Heart left ventricle (tissue), 16 donors: Measurements from ENCODE around the gene VSIG10L2. TPM values are rescaled to one million over a fixed set of nuclear protein-coding genes. Genes with fewer than 3 reads are reported as not detected.
A peak's percentile ranks its signal among the peaks of the same experiment; 100 is the strongest.

Source experiments
- ATAC-seq, 4 donors: fragments of 200-7000 bp; cut with Tn5 transposase; one replicate each; pipeline ENCODE4 v1.9.1; 2020 to 2022; ENCODE audit warnings: moderate library complexity in 4 of 4, mild to moderate bottlenecking in 3 of 4, moderate number of reproducible peaks in 1 of 4
- DNase-seq, 5 donors: peaks; one replicate each; pipeline ENCODE4 v3.0.0-alpha.2; 2020
- H3K27ac ChIP-seq, 12 donors: fragments of 200-600 bp; sonication (generic) in 4 of 12; one replicate each; pipeline versions ENCODE4 v1.5.0 to v1.8.0; 2016 to 2022; ENCODE audit warnings: mild to moderate bottlenecking in 2 of 12
- H3K27me3 ChIP-seq, 9 donors: fragments of 200-600 bp; sonication (generic) in 2 of 9; one replicate each; pipeline versions ENCODE4 v1.5.1 to v1.8.0; 2016 to 2022; ENCODE audit warnings: mild to moderate bottlenecking in 3 of 9
- H3K36me3 ChIP-seq, 9 donors: fragments of 200-600 bp; sonication (generic) in 2 of 9; one replicate each; pipeline versions ENCODE4 v1.5.0 to v1.8.0; 2018 to 2022; ENCODE audit warnings: mild to moderate bottlenecking in 2 of 9
- H3K4me1 ChIP-seq, 12 donors: fragments of 200-600 bp; sonication (generic) in 4 of 12; one replicate each; pipeline versions ENCODE4 v1.5.0 to v1.8.0; 2016 to 2022; ENCODE audit warnings: mild to moderate bottlenecking in 3 of 12
- H3K4me3 ChIP-seq, 12 donors: fragments of 200-600 bp; sonication (generic) in 4 of 12; one replicate each; pipeline versions ENCODE4 v1.5.0 to v1.8.0; 2017 to 2022; ENCODE audit warnings: mild to moderate bottlenecking in 9 of 12, moderate library complexity in 4 of 12
- H3K9me3 ChIP-seq, 12 donors: fragments of 200-600 bp; sonication (generic) in 4 of 12; one replicate each; pipeline versions ENCODE4 v1.5.0 to v1.8.0; 2016 to 2022; ENCODE audit warnings: mild to moderate bottlenecking in 1 of 12
- POLR2A ChIP-seq, 2 donors: fragments of 450-650 bp; IDR thresholded peaks; one replicate each; pipeline ENCODE4 v1.6.1; 2017; ENCODE audit warnings: antibody characterized with exemption in 2 of 2, mild to moderate bottlenecking in 2 of 2, moderate library complexity in 2 of 2
- whole genome bisulfite sequencing, 4 donors: extraction: QIAGEN DNeasy Blood & Tissue Kit in 2 of 4; methylation state at CpG; one replicate each; pipeline versions ENCODE4 v1.1.5 to v1.1.7; 2013 to 2018; 5-methylcytosine and 5-hydroxymethylcytosine counted together
- intact Hi-C, 10 donors: fragments of 100-400 bp; cut with DNase I; formaldehyde crosslinking; loops; one replicate each; pipeline versions ENCODE4 v1.11.1 to v1.14.2; 2022
- polyA plus RNA-seq, 2 donors: library from polyadenylated mRNA; stranded (reverse); fragments of 200-250 nt; gene quantifications; one replicate each; pipeline ENCODE4 v1.2.3, GENCODE V29; 2013
- total RNA-seq, 9 donors: library from RNA; depleted of rRNA in 2 of 9; stranded (reverse); fragments of >200 nt in 2 of 9; fragmentation: NEBNext Ultra II Directional in 3 of 9; extraction: Animal tissue kit (Norgen Biotek cat#: 25700) in 3 of 9; gene quantifications; one replicate each; pipeline versions ENCODE4 v1.1.0 to v1.2.4, GENCODE V29; 2016 to 2023
- TF ChIP-seq, protein P1 (sequence below), 12 donors: fragments of 200-600 bp; sonication (generic) in 4 of 12; IDR thresholded peaks; one replicate each; pipeline versions ENCODE4 v1.5.0 to v1.8.0; 2018 to 2022; ENCODE audit warnings: antibody characterized with exemption in 12 of 12, mild to moderate bottlenecking in 5 of 12
- donor health status: ischemic (EF 13 %, LVEDD 7.1; RV severe dilation, severe dysfunction).
- donor health status: healthy with polysubstance abuse.
- donor health status: DM: no; HTN: yes; CAD: no.
- donor health status: DM: no; HTN: no; CAD: no.
- donor health status: ischemic (EF 25% LVEDD 6.9; RV normal size, moderate dysfunction).
- donor health status: ischemic (EF 25% LVEDD 5.7; RV mildly dilated, moderate dysfunction).
- donor health status: healthy.
- donor health status: DM: yes; HTN: yes; CAD: no.
- donor health status: ischemic (EF 35%, LVEDD 5.7; RV mildly dilated, moderate dysfunction).
- donor health status: nonischemic (EF 11% LVEDD 7.7; RV severe dilation, severe dysfunction).
- donor health status: DM: yes; HTN: yes; CAD: no.
- donor health status: PGD.
- donor health status: ischemic (EF 29% LVEDD 5.4; RV normal size, mild dysfunction).
- donor health status: nonischemic (EF 23%, LVEDD 6.1; RV moderate dilation, normal function).

VSIG10L2 gene
- total and polyA plus RNA-seq, 11 donors = 0.04 to 0.21 (median 0.12) TPM; not detected in 8

DNA sequence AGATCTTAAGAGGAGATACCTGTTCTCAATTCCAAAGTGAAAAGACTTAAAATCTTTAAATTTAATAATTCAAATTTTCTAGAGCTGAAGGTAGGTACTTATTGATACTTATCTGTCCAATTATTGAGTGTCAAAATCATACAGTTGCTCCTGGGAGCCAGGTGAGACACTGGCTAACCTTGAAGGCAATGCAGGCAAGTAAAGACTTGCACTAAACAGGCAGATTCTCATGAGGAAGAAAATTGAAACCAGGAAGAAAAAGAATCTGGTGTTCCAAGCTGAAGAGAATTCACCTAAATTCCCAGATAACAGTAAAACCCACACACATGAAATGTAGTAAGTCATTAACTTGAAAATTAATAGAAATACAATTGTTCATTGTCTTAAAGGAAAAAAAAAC lies 30.3 kb downstream of the VSIG10L2 start:
- Histone ChIP-seq H3K9me3 (no peaks in the 10 kb centered on the region), H3K27me3 (no peaks in the 10 kb centered on the region), H3K36me3 (peaks cover 0 to 8% (median 0%) of the 10 kb centered on the region in 9 donors), H3K27ac (no peak overlapping the region), H3K4me3 (no peak overlapping the region), H3K4me1 (peaks cover 0 to 3% (median 0%) of the 10 kb centered on the region in 12 donors)
- DNase-seq = no peak
- intact Hi-C loops = no loop called here
- no peak for TF ChIP-seq POLR2A (IDR thresholded peaks at IDR 0.05)
- TF ChIP-seq, protein P1, sequence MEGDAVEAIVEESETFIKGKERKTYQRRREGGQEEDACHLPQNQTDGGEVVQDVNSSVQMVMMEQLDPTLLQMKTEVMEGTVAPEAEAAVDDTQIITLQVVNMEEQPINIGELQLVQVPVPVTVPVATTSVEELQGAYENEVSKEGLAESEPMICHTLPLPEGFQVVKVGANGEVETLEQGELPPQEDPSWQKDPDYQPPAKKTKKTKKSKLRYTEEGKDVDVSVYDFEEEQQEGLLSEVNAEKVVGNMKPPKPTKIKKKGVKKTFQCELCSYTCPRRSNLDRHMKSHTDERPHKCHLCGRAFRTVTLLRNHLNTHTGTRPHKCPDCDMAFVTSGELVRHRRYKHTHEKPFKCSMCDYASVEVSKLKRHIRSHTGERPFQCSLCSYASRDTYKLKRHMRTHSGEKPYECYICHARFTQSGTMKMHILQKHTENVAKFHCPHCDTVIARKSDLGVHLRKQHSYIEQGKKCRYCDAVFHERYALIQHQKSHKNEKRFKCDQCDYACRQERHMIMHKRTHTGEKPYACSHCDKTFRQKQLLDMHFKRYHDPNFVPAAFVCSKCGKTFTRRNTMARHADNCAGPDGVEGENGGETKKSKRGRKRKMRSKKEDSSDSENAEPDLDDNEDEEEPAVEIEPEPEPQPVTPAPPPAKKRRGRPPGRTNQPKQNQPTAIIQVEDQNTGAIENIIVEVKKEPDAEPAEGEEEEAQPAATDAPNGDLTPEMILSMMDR (IDR thresholded peaks at IDR 0.05) = no peak
- ATAC-seq = no peak

- Histone ChIP-seq H3K4me1 (peaks cover 0 to 3% (median 0%) of the 10 kb centered on the region in 12 donors), H3K27me3 (no peaks in the 10 kb centered on the region), H3K9me3 (no peaks in the 10 kb centered on the region), H3K36me3 (peaks cover 0 to 8% (median 0%) of the 10 kb centered on the region in 9 donors), H3K4me3 (no peak overlapping the region), H3K27ac (no peak overlapping the region)
- ATAC-seq (no peak), DNase-seq (no peak)
- WGBS, 4 donors = 88 to 95% (median 93%) methylated on average over 3 of the region's 3 CpGs
- intact Hi-C loops = no loop called here
- TF ChIP-seq, protein P1 (IDR thresholded peaks at IDR 0.05) = no peak
- TF ChIP-seq POLR2A (IDR thresholded peaks at IDR 0.05) = no peak
Measured at GRCh38 chr11:125977333-125977732, 31.5 kb downstream of the VSIG10L2 start.

DNA sequence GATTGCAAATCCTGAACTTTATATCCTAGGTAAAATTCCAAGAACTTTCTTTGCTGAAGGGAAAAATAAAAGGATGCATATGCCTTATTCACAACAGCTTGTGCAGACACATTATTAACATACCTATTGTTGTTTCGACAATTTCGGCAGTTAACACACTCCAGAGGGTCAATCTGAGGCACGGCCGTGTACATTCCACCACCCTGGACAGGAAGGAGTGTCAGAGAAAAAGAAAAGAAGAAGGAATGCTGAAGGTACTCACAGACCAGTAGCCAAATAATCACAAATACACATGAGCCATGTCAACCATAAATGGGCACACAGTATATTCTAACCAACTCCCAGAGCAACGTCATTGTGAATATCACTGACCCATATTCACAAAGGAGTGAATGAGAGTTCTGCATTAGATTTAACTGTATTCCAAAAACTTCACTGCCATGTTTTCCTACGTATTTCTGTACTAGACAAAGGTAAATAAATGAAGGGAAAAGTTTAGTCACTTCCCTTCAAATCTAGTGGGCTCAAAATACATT lies 32.4 kb downstream of the VSIG10L2 start:
- Histone ChIP-seq H3K4me1 (peaks cover 0 to 3% (median 0%) of the 10 kb centered on the region in 12 donors), H3K27me3 (no peaks in the 10 kb centered on the region), H3K4me3 (no peak overlapping the region), H3K36me3 (peaks cover 0 to 12% (median 0%) of the 10 kb centered on the region in 9 donors), H3K27ac (no peak overlapping the region), H3K9me3 (no peaks in the 10 kb centered on the region)
- TF ChIP-seq, protein P1 (IDR thresholded peaks at IDR 0.05) = no peak
- TF ChIP-seq POLR2A (IDR thresholded peaks at IDR 0.05) = no peak
- ATAC-seq = no peak
- no peak for DNase-seq
- intact Hi-C loops = no loop called here
- WGBS, 4 donors = 65 to 77% (median 72%) methylated on average over 6 of the region's 6 CpGs

DNA sequence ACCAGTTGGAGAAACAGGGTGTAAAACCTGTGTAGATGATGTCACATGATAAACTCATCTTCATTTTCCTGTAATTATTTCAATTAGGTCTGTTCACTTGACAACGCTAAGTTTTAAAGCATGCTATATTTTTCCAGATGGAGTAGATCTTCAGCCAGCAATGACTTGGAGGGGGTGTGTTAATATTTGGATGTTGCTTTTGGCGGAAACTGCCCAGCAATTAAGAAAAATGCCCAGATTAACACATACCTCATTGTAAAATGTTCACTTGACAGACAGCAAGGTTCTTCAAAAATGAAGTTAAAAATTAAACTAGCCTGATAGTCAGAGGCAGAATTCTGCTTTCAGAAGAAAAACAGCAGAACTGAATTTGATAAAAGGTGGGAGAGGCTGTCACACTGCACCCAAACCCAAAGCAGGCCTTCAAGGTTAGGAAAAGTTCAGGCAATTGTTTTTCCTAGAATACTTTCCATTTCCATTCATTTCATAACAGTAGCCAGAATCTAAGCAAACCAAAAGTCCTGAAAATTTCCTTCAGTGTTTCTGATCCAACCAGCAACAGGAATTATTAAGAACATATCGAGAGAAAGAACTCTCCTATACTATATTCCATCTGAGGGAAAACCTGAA lies 33.0 kb downstream of the VSIG10L2 start:
- Histone ChIP-seq H3K4me1 (peaks cover 0 to 3% (median 0%) of the 10 kb centered on the region in 12 donors), H3K9me3 (no peaks in the 10 kb centered on the region), H3K27me3 (no peaks in the 10 kb centered on the region), H3K27ac (no peak overlapping the region), H3K36me3 (peaks cover 0 to 19% (median 4%) of the 10 kb centered on the region in 9 donors), H3K4me3 (no peak overlapping the region)
- intact Hi-C loops = no loop called here
- WGBS, 4 donors = 64 to 76% (median 72%) methylated on average over 3 of the region's 3 CpGs
- no peak for DNase-seq
- peak in 1 of 4 donors; percentile 53 for ATAC-seq
- TF ChIP-seq, protein P1 (IDR thresholded peaks at IDR 0.05) = no peak
- TF ChIP-seq POLR2A (IDR thresholded peaks at IDR 0.05) = no peak
